ENCODE results near the gene CYSLTR2.

DNA sequence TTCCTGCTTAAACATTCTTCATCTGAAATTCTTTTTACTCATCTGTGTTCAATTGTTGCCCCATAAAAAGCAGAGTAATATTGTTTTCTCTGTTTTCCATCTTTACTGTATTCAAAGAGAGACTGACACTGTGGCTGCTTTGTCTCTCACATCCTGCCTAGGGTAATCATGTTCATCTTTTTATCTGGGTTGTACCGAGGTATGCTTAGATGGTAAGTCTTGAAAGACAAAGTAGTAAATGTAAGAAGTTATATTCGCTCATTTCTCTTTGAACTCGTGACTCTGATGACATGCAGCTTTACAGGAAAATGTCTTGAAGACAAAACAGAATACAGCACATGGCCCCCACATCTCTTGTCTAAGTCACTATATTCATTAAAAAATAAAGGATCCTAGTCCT is 20.0 kb upstream of the CYSLTR2 start:
- TF ChIP-seq ZNF274 (IDR thresholded peaks at IDR 0.05; ENCODE audit: low read depth, low read length) (no peak), SUZ12 (IDR thresholded peaks at IDR 0.05; ENCODE audit: extremely low read depth, insufficient read depth, insufficient read length) (no peak), YY1 (IDR thresholded peaks at IDR 0.05; ENCODE audit: insufficient read depth, insufficient read length) (no peak)

Data from NT2/D1 (cell line).